GM21786 (cell line): Measurements from ENCODE around the gene NFIB.

Experiments used
- ATAC-seq: cut with Tn5 transposase; IDR thresholded peaks from one replicate; pipeline ENCODE4 v1.9.1; 2021; ENCODE audit not compliant: unreplicated experiment

The NFIB gene

DNA sequence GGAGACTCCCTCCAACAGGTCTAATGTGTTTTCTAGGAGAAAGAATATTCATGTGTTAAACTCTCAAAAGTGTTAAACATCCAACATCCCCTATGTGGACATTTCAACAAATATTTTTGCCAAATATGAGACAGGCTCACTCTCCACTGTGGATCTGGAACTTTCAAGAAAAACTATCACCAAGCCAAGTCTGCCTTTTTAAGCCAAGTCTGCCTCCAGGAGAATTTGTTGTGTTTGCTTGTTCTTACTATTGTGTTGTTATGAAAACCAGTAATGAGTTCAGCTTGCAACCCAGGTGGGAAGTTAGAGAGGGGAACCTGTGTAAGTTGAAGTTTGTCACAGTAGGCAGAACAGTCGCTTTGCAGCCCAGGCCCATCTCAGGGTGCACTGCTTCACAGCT lies 228.1 kb downstream of the NFIB start:
- ATAC-seq = no peak

DNA sequence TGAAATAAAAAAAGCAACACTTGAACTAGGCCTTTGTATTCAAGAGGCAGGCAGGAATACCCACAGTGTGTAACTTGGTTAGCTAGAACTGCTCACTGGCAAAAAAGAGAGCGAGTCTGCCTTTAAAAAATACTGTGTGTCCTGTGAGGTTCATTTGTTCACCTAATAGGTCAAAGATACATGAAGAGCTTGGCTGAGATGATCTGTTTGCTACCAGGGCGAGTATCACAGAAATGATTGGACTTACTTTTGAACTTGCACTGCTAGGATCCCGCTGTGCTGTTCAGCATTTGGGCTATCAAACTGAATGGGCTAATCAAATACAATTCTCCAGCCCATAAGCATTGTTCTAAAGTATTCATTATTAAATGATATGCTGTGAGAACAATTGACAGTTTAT lies 229.1 kb downstream of the NFIB start:
- no peak for ATAC-seq

DNA sequence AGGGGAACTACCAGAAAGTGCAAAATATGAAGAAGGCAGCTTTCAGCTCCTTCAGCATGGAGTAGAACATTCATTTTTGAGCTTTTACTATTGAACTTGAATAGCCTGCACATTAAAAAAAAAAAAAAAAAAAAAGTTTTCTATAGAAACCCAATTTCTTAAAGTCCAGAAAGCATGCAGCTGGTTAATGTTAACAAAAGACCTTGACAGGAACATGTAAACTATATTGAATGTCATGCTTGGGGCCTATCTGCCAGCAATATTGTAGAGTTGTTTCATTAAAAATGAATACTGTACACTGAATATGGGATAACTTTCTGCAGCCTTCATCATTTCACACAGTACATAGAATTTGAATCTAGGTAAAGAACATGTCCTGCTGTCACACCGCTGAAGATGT lies 230.6 kb downstream of the NFIB start:
- ATAC-seq = no peak

DNA sequence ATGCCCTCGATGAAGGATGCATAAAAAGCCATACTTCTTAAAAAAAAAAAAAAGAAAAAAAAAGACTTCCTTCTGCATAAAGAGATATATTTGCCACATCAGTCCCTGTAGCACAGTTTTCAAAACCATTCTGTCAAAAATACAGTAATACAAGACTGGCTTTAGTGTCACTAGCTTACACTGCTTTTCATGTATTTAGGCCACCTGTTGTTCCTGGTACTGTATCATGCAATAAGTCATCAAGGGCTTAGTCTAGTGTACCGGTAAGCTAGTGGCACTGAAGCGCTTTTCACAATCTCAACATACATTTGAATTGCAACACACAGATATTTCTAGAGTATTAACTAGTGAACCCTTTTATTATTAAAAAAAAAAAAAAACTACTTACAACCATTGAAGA lies 231.2 kb downstream of the NFIB start:
- ATAC-seq = no peak

DNA sequence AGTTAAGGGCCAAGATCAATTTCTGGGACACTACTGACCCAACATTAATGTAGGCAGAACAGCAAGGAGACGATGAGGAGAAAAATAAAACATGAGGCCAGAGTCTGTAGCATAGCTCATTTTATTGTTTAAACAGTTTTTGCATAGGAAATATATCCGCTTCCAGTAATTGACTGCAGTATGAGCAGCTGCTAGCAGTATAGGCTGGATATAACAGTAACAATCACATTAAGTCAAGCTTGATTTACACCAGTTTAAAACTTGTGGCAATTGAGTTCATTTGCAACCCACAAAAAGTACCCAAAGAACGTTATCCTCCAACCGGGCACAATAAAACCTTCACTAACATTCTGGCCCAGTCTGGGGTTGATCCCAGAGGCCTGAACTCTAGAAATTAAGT lies 232.2 kb downstream of the NFIB start:
- ATAC-seq = no peak

DNA sequence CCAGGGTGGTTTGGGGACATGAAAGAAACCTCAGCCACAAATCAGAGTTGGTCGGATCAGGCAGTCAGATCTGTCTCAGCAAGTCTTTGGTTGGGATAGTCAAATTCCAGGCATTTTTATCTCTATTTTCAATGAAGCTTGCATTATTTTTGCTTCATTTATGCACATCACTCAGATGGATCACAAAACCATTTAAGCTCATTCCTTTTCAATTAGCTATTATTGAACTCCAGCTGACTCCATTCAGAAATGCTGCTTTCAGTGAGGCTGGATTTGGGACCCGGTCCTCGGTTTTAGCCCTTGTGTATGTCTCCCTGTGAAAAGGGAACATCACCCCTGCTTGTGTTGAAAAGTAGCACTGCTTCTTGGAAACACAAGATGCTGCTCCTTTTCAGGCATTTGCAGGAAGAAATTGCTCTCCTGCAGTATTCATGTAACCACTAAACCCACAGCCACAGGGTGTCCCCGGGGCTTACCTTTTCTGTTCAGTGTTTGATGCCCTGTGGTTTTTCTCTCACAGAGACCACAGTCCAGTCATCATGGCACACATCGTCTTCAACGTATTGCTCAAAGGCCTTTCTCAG lies 232.9 kb downstream of the NFIB start:
- ATAC-seq = no peak

DNA sequence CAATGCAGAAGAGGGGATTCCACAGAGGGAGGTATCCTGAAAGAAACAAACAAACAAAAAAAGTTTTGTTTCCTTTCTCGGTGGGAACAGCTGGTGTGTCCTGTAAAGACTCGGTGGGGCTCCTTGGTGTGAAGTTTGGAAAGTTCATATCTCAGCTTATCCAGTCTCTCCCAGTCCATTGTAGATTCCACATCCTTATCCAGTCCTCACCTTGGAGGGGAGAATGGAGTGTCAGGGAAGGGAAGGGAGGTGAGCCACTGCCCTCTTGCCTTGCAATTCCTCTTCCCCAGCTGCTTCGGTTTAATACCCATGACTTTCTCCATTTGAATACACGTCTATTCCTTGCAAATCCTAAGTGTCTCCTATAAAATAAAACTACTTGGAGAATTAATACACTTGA lies 234.5 kb downstream of the NFIB start:
- ATAC-seq = no peak

DNA sequence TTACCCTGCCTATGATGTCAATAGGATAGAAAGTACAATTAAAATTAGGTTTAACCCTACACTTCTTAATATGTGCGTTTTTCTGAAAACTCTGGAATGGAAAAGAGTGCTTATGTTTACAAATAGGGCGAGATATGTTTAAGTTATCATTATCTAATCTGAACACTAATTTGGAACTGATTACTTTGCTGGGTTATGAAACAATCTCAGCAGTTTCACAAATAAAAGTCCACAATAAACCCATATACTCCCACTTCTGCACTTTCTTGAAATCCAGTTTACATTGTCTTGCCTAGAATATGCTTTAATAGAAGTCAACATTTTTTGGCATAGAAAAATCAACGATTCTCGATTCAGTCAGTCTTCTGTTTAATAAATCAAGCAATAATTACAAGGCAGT lies 236.3 kb downstream of the NFIB start:
- no peak for ATAC-seq

DNA sequence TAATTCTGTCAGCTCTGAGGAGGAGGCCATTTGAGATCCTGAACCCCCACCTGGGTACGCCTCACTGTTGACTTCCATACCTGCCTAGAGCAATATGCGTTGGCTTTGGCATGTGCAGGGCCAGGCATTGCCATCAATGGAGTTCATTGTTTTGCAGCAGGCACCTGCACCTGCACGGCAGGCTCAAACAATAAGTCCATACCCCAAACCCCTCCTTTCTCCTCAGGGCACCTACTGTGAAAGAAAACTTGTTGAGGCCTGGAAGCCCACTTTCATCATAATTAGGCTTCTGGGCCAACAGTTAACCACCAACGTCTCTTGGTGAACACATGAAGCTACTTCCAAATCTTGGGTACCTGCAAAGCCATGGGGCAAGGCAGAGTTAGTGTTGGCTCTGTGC lies 238.7 kb downstream of the NFIB start:
- ATAC-seq = no peak

DNA sequence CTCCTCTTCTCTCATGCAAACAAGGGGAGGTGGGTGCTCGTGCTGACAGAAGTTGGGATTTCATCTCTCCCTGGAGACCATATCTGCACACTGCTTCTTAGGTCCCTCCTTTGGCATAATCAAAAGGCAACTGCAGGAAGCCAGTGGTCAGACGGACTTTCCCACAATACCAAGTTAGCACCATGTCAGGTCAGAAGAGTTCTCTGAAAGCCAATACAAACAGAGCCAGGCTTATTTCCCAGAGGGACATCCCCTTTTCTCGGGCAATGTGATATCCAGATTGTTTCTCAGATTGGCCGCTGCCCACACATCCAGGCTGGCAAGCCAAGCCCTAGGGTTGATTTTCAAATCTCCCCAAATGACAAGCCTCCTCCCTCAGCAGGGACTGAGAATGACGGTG lies 241.1 kb downstream of the NFIB start:
- ATAC-seq = no peak

DNA sequence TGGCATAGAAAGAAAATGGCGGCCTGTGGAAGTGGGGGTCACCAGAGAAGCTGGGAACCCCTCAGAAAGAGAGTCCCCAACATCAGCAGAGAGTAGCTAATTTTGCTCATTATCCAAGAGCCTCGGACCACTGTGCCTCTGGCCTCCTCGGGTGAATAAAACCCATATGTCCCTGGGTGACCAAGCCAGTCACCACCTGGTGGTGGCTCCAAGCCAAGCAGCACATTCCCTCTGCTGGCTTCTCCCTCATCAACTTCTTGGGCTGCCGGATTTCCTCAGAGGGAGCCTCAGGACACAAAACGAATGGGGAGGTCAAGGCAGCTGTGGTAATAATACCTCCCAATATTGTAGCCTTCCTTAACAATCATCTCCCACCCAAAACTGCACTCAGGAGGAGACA lies 242.5 kb downstream of the NFIB start:
- no peak for ATAC-seq

DNA sequence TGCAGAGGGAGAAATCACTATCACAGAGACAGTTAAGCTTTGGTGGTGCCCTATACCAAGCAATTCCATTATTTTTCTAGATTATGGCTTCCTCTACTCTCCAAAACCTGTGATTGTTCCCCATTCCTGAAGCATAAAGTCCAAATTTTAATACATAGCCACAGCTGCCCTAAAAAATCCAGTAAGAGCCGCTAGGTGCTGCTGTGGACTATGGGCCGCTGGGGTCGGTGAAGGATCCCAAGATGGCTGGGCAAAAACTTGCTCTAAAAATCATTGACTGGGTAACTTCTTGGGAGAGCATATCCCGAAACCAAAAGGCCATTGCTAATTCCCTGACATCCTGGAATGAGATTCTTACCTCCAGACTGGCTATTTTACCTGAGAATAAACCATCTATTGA lies 245.3 kb downstream of the NFIB start:
- no peak for ATAC-seq

DNA sequence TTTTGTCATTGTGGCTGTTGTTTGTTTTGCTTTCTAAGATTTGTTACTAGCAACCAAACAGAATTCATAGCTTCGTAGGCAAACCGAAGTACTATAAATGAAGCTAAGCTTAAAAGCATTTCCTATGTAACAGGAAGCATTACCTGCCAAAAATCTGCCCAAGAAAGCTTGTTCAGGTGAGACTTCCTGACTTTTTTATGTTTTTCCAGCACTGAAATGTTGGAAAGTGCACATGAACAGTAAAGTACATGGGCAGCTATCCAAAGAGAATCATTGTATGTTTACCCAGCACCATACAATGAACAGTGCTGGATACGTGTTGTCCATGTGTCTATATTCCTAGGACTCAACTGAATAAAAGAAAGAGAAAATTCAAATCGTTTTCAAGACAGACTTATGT lies 247.1 kb downstream of the NFIB start:
- no peak for ATAC-seq

DNA sequence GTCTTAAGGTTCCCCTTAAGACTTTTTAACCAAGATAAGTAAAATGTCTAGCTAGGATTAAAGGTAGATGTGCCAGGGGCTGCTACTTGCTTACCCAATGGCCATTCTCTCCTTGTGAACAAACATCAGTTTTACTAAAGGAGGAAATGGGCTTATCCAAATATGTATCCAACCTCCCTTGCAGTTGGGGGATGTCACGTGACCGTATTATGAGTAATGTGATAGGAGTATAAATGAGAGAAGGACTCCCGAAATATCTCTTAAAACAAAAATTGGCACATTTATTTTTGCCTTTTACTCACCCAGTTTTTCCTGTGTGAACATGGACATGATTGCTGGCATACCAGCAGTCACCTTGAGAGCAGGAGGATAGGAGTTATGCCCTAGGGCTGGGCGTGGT lies 247.9 kb downstream of the NFIB start:
- ATAC-seq = no peak

DNA sequence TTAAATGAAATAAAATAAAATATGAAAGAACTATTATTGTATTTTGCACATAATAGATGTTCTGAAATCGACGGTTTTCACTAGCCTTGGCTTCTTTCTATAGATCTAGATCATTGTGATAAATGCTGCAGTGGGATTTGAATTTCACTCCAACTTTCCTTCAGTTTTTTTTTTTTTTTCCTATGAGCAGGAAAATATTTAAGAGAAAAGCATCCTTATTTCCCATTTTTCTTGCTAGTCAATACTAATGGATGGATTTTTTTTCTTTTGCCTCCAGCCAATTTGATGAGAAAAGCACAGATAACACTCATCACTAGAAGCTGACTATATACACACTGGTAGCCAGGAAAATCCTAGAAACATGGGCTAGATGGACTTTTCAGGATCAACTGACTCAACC lies 249.0 kb downstream of the NFIB start:
- no peak for ATAC-seq

DNA sequence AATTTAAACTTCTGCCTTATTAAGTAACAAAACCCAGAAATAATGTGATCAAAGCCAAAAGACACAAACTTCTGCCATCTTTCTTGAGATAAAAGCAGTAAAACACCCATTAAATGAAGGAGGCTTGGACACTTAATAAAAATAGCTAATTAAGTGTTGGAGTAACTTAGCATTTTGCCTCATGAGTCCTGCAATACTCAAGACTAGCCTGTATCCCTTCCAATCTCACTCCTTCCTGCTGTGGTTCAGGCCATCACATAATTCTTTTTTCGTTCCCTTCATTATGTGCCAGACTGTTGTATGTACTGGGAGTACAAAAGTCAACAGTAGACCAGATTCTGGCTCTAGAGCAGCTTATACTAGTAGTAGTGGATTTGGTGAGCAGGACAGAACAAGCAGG lies 250.2 kb downstream of the NFIB start:
- ATAC-seq = no peak

DNA sequence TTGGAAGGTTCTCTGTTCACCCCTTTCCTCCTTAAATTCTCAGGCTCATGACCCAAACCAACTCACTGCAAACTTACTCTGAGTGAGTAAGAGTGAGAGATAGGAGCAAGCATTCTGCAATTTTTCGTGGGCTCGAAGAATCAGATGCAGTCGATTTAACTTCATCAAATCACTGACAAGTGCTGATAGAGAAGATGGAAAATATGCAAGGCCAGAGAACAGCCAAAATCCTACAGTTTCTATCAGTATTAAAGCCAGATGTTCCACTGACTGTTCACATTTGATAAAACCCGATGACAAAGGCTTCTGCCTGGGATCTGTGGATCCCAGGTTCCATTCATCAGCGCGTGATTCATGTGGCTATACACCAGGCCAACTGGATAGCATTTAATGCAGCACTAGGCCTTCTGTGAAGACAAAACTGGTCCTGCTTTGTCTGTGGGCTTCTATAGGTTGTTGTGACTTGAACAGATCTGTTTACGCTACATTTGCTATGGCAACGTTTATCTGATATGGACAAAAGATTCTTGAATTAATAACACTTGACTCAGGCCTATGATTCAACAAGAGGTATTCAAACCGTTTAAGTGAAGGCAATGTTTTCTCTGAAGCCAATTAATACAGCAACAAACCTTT lies 251.2 kb downstream of the NFIB start:
- ATAC-seq = no peak

DNA sequence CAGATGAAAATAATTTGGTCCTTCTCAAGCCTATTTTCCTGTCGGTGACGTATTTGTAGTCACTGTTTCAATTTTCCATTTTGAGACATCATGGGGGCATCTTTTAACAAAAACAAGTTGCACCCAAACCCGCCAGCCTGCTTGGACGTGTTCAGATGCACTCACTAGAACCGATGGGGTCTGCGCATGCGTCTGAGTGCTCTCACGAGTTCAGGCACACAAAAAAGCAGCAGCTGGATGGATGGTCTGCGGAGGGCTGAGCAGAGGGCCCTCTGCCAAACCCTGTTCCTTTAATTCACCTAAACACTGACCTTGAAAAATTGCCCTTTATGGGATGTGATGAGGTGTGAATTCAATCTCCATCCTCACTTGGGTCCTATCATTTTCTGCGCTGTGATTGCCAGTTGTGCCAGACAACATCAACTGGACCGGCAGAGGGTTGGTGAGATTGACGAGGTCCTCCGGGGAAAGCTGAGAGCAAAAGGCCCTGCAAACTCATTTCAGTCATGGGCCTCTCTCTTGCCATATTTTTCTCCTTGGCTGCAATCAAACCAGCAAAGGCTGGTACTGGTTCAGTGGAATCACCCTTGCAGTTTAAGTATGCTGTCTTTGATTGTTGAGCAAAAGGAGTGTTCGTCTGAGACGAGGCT lies 251.9 kb downstream of the NFIB start:
- no peak for ATAC-seq

DNA sequence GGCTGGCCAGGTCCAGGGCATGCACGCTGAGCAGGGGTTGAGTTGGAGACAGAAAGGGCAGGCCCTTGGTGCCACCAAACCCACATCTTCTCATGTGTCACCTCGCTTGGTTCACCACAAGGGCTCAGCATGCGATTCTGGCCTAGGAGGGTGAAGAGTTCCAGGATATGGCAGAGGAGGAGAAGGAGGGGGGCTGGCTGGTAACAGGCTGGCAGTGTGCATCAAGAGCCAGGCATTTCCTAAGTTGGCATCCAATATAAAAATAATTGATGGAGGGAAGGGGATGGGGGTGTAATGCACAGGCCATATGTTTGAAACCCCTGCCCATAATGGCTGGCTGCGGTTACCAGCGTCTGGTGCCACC lies 255.6 kb downstream of the NFIB start:
- no peak for ATAC-seq

DNA sequence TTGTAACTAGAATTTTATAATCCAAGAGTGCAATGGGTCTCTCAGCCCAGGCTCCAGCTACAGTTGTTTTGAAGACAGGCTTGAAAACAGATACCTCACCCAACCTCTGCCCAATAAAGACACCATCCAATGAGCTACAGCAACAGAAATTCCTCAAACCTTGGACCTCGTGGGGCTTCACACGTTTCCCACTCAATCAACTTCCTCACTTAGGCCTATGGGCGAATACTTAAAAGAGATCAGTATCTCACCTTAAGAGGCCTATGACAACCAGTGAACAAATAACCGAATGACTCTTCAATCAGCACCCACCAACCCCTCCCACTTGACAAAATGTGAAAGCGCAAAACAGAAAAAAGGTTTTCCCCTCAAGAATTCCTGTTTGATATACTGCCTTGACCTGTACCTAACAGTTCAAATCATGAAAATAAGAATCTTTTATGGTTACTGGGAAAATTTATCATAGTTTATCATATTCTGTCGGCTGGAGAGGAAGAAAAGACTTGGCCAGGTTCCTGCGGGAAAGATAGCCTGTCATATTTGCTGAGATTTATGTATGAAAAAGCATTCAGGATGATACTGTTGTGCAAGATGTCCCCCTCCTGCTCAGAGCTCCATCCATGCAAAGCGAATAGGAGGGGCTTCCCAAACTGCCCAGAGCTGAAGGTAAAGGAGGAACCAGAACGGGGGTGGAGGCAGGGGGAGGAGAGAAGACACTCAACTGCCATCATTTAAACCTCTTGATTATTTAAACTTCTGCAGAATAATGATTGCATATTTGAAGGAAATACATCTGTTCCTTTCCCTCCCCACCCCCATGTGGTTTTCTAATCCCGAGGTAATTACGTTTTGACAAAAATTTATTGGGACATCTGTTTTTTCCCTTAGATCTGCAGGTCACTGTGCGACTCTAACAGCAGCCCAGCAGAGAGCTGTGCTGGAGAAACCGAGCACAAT lies 256.3 kb downstream of the NFIB start:
- no peak for ATAC-seq

DNA sequence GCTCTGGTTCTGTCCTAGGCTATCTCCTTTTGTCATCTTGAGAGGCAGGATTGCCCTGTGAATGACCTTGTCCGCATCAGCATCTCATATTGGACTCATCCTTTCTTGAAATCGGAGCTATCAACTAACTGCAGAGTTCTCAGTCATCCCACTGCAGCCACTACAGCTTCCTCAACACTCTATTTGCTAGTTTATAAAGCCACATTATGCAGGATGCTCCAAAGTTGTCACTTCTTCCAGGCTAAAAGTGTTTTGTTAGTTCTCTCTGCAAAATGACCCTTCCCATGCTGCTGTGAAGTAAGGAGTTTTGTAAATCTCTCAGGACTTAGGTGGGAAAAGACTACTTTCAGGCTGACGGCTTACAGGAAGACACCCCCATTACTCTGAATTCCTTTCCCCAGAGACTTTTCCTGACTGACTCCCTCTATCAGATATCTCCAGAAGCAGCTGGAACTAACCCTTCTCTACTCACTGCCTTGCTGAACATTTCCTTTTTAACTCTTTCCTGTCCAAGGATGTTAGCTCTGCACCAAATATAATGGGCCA lies 257.6 kb downstream of the NFIB start:
- no peak for ATAC-seq

DNA sequence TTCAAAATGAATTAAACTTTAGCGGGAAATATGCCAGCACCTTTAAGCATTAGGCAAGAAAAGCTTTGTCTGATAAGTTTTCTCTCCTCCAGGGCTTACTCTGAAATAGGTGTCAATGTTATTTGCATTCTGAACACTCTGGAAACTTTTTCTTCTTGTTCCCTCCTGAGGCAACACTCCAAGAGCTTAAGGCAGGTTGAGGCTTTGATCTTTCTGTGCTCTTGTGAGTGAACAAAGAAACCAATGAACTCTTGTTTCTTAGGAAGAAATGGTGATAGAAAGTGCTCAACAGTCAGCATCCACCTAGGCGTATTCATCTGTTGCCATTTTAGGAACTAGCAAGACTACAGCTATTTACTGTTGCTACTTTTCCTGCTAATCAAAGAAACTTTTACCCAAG lies 259.8 kb downstream of the NFIB start:
- no peak for ATAC-seq
